ENCODE data around the gene RTN4R. TPM values are rescaled to one million over a fixed set of nuclear protein-coding genes. Genes with fewer than 3 reads are reported as not detected.
"Not testable (repeated sequence)": the region's sequence is repeated elsewhere in the genome, so short reads cannot be mapped to it uniquely, and the experiment has no call there.

RTN4R gene
- total and polyA plus RNA-seq, 11 donors: 0.53 to 2.6 (median 1.4) TPM

DNA sequence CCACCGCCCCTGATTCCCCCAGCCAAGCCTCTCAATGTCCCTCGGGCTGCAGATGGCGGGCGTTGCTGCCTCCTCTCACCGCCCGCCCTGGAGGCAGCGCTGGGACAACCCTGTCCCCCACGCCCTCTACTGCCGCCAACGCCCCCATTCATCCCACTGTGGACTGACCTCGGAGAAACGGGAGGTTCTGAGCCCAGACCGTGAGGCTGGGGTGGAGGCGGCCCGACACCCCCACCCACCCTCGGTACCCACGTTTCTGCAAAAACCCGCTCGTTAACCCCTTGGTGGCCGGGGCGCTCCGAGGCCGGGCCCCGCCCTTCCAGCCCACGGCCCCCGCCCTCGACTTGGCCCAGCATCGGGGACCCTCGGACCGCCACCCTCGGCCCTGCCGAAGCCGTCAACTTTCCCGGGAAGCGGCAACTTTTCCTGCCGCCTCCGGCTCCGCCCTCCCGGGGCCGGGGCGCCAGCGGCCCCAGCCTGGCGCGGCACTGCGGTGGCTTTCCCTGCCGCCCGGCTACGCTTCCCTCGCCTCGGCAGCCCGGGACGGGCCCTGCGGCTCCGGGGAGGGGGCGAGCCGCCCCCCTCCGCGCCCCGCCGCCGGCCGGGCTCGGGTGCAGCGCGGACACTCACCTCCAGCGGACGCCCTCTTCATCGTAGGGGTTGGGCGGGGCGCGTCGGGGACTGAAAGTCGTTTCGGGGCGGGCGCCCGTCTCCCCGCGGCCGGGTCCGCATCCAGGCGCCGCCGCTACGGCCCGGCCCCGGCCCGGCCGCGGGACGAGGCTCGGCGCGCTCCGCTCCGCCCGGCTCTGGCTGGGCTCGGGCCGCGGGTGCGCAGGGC is 458 bp downstream of the RTN4R start:
- WGBS, 4 donors: 1 to 2% (median 2%) methylated on average over 26 to 101 of the region's 101 CpGs

DNA sequence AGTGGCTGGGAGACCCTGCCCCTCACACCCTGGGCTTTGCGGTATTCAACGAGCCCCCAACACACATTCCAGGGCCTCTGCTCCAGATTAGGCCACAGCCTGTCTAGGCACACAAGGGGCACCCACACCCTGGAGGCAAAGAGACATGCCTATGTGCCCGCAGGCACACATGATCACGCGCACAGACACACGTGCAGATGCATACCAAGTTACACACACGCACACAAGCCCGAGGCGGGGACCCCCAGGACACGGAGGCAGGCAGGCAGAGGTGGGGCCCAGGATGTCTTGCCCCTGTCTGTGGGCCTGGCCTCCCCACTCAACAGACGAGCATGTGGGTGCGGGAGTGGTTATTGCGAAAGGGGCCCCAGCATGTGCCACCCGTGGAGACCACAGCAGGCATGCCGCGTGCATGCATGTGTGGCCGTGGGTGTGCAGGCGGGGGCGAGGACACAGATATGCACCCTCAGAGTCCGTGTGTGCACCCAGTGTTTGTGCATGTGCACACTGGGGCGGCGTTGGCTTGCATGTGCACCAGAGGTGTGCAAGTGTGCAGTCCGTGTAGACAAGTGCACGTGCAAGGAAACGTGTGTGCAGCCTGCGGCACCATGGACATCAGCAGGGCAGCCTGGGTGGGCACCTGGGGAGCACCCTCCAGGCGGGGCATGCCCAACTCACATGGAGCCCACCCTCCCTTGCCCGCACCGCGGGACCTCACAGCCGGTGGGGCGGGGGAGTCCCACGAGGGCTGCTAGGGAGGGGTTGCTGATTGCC is 1.3 kb downstream of the RTN4R start:
- H3K27ac ChIP-seq, DNase-seq, H3K36me3 ChIP-seq, H3K9me3 ChIP-seq, ATAC-seq, H3K27me3 ChIP-seq: not testable (repeated sequence)
- intact Hi-C loops (cut with DNase I): loop anchor here in 7 of 10 donors (2.0 to 10.0 kb wide), 5 partner anchors 26 to 110 kb away; no protein-coding TSS in a partner anchor
- Histone ChIP-seq H3K4me1 (peaks cover 0 to 17% (median 10%) of the 10 kb centered on the region in 12 donors), H3K4me3 (peak overlapping the region in 9 of 12 donors; percentile 40 to 79 (median 54))
- WGBS, 4 donors: 70 to 93% (median 71%) methylated on average over 15 to 33 of the region's 33 CpGs

More for the DNA sequence above, 458 bp downstream of the RTN4R start:
- Histone ChIP-seq H3K4me1 (peaks cover 0 to 17% (median 10%) of the 10 kb centered on the region in 12 donors), H3K27ac (peak overlapping the region in 5 of 12 donors; percentile 20 to 55 (median 43)), H3K9me3 (no peaks in the 10 kb centered on the region), H3K27me3 (peaks cover 0 to 8% (median 0%) of the 10 kb centered on the region in 9 donors), H3K4me3 (peak overlapping the region in 11 of 12 donors; percentile 40 to 79 (median 54)), H3K36me3 (no peaks in the 10 kb centered on the region)
- DNase-seq: no peak
- peak in 1 of 4 donors; percentile 3 for ATAC-seq
- TF ChIP-seq POLR2A (IDR thresholded peaks at IDR 0.05): no peak
- TF ChIP-seq, protein P1, sequence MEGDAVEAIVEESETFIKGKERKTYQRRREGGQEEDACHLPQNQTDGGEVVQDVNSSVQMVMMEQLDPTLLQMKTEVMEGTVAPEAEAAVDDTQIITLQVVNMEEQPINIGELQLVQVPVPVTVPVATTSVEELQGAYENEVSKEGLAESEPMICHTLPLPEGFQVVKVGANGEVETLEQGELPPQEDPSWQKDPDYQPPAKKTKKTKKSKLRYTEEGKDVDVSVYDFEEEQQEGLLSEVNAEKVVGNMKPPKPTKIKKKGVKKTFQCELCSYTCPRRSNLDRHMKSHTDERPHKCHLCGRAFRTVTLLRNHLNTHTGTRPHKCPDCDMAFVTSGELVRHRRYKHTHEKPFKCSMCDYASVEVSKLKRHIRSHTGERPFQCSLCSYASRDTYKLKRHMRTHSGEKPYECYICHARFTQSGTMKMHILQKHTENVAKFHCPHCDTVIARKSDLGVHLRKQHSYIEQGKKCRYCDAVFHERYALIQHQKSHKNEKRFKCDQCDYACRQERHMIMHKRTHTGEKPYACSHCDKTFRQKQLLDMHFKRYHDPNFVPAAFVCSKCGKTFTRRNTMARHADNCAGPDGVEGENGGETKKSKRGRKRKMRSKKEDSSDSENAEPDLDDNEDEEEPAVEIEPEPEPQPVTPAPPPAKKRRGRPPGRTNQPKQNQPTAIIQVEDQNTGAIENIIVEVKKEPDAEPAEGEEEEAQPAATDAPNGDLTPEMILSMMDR (IDR thresholded peaks at IDR 0.05): no peak
- intact Hi-C loops (cut with DNase I): loop anchor here in 8 of 10 donors (1.0 to 10.0 kb wide), 7 partner anchors 27 to 112 kb away; no protein-coding TSS in a partner anchor

DNA sequence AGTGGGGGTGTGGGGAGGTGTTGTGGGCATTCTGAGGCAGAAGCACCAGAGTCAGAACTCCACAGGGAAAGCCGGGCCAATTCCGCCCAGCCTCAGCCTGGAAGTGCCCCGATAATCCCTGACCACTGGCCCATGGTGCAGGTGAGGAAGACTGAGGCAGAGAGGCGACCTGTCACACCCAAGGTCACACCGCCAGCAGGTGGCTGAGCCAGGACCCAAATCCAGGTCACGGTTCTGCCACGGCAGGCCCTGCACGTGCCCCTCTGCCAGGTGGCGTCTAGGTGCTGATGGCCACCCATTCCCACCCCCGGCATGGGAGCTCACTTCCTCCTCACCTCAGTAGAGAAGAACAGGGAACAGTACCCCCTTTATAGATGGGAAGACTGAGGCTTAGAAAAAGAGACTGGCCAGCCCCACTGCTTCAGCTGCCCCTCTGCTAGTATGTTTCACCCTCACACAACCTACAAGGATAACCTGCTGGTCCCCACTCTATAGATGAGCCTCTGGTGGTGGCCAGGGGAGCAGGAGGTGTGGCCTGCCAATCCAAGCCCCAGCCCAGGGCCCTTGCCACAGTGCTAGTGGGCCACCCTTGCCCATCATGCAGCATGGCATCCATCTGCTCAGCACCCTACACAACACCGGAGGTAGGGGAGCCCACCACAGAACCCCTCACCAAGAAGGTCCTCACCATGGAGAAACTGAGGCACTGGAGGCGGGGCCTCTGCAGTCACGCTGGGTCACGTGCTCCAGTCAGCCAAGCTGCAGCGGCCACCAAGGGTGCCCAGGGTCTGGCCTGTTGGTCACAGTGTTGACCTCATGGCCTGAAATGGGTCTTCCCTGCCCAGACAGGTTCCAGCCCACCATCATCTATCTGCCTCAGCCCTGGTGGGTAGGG is 2.1 kb downstream of the RTN4R start:
- 83 to 97% (median 97%) methylated on average over 3 to 15 of the region's 15 CpGs; no CpG with 5 or more reads in 1 of the 4 donors for WGBS, 4 donors
- H3K9me3 ChIP-seq: not testable (repeated sequence)
- intact Hi-C loops (cut with DNase I): loop anchor here in 7 of 10 donors (2.0 to 10.0 kb wide), 5 partner anchors 25 to 109 kb away; no protein-coding TSS in a partner anchor

DNA sequence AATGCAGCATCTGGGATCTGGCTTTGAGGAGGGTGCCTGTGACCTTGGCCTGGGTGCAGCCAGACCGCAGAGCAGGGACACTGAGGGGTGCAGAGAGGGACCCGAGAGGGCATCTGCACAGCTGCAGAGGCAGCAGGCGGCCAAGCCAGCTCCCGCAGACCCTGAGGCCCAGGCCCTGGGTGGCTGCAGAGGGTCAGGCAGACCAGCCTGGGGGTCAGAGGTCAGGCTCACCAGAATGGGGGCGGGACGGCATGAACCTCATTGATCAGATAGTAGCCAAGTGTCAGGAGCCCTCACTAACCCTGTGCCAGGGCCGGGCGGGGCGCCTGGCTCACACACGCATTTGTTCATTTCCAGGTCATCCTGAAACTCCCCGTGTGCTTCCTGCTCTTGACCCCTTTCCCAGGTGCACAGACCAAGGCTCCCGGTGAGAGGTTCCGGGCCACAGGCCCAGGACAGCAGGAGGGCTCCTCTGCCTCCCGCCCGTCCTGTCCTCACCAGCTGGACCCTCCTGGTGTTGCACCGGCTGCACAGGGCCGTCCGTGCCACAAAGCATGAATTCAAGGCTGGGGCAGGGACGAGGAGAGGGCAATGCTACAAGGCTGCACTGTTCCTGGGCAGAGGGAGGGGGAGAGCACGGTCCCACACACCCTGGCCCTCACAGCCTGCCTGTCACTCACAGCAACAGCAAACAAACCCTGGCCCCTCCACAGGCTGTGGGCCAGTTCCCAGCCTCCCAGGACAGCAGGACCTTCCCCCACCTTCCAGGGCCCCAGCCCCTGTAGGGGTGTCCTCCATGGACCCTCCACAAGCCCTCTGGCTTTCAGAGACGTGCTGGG is 3.3 kb downstream of the RTN4R start:
- no peak for DNase-seq

More for the DNA sequence above, 2.1 kb downstream of the RTN4R start:
- not testable (repeated sequence) for H3K27me3 ChIP-seq, DNase-seq, H3K27ac ChIP-seq, H3K36me3 ChIP-seq, H3K4me3 ChIP-seq, ATAC-seq
- peaks cover 0 to 17% (median 10%) of the 10 kb centered on the region in 12 donors for H3K4me1 ChIP-seq

DNA sequence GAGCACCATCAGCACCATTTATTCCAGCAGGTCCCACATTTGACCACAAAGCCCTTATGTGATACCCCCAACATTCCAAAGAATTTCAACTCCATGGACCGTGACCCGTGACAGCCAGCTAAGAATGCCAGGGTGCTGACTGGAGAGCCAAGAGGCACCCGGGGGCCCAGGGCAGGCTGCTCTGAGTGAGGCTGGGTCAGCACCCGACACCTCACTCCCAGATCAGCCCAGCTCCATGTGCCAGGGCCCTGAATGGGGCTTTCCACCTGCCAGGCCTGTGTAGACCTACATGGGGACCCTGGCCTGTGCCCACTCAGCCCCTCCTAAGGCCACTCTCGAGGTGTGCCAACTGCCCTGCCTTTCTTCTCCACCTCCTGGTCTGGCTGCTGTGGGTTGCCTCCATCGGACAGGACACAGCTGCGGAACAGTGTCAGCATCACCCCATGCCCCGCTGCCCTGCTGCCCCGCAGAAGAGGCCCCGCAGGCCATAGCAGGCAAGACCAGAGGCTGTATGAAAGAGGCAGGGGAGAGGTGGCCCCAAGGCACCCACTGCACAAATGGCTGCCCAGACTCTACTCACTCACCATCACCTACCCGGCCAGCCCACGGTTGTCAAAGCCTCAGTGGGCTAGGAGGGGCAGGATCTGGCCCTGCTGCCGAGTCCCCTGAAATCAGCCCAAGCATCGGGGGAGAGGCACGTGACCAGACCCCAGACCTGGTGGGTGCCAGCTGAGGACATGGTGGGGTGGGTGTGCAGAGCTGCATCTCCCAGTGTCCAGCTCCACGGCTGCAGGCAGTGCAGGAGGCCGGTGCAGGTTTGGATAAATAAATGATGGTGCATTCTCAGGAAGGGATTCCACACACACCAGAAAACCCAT is 4.5 kb downstream of the RTN4R start:
- peaks cover 0 to 16% (median 9%) of the 10 kb centered on the region in 12 donors for H3K4me1 ChIP-seq
- H3K36me3 ChIP-seq, DNase-seq, H3K27ac ChIP-seq, ATAC-seq, H3K9me3 ChIP-seq, H3K4me3 ChIP-seq, H3K27me3 ChIP-seq: not testable (repeated sequence)
- 94 to 98% (median 94%) methylated on average over 8 to 17 of the region's 17 CpGs for WGBS, 4 donors
- intact Hi-C loops (cut with DNase I): loop anchor here in 1 of 10 donors (10.0 kb wide), 1 partner anchor 89 kb away; no protein-coding TSS in a partner anchor

More for the DNA sequence above, 3.3 kb downstream of the RTN4R start:
- Histone ChIP-seq H3K4me3 (no peak overlapping the region), H3K4me1 (peaks cover 0 to 17% (median 10%) of the 10 kb centered on the region in 12 donors), H3K36me3 (no peaks in the 10 kb centered on the region), H3K9me3 (no peaks in the 10 kb centered on the region), H3K27ac (no peak overlapping the region), H3K27me3 (peaks cover 0 to 8% (median 0%) of the 10 kb centered on the region in 9 donors)
- no peak for ATAC-seq
- WGBS, 4 donors: 78 to 86% (median 84%) methylated on average over 13 to 21 of the region's 21 CpGs
- intact Hi-C loops (cut with DNase I): loop anchor here in 7 of 10 donors (5.0 to 10.0 kb wide), 4 partner anchors 88 to 108 kb away; no protein-coding TSS in a partner anchor
- TF ChIP-seq POLR2A (IDR thresholded peaks at IDR 0.05): no peak
- TF ChIP-seq, protein P1 (IDR thresholded peaks at IDR 0.05): no peak
